WTC11 (cell line): ENCODE measurements around the gene IL6ST. TPM values are rescaled to one million over a fixed set of nuclear protein-coding genes. Genes with fewer than 3 reads are reported as not detected.

Experiments used
- ATAC-seq: fragments of 200-7000 bp; cut with Tn5 transposase; 2 replicates; pipeline ENCODE4 v1.10.0; 2021; ENCODE audit warnings: mild to moderate bottlenecking, moderate library complexity
- CTCF ChIA-PET: fragments of 300-600 bp; sonication (Branson Sonifier 250); formaldehyde crosslinking; loops from one replicate; lab custom pipeline; 2021; ENCODE audit warnings: antibody characterized with exemption; lab: Charles Lee
- POLR2A ChIA-PET: fragments of 350-600 bp; sonication (Branson Sonifier 250); formaldehyde crosslinking; loops from one replicate; lab custom pipeline; 2021; ENCODE audit warnings: antibody characterized with exemption; lab: Charles Lee
- DNase-seq: peaks from one replicate; pipeline ENCODE4 v3.0.0; 2021; ENCODE audit warnings: low spot score
- H3K27ac Mint-ChIP-seq: 2 replicates; pipeline ENCODE4 v1.8.0; 2021; ENCODE audit warnings: mixed read lengths
- H3K27me3 Mint-ChIP-seq: 2 replicates; pipeline ENCODE4 v1.8.0; 2021; ENCODE audit warnings: low read depth, mild to moderate bottlenecking, moderate library complexity, mixed read lengths
- H3K36me3 Mint-ChIP-seq: 2 replicates; pipeline ENCODE4 v1.8.0; 2021; ENCODE audit warnings: mixed read lengths
- H3K4me1 Mint-ChIP-seq: 2 replicates; pipeline ENCODE4 v1.8.0; 2022; ENCODE audit warnings: mixed read lengths
- H3K4me3 Mint-ChIP-seq: 2 replicates; pipeline ENCODE4 v1.8.0; 2021; ENCODE audit warnings: mild to moderate bottlenecking, moderate library complexity, mixed read lengths
- H3K9me3 Mint-ChIP-seq: 2 replicates; pipeline ENCODE4 v1.8.0; 2021; ENCODE audit warnings: mixed read lengths
- CDX4 ChIP-seq: fragments of 250-450 bp; sonication (Bioruptor Pico); IDR thresholded peaks from 2 replicates; pipeline ENCODE4 v1.9.0; 2021; ENCODE audit warnings: moderate library complexity, mild to moderate bottlenecking, inconsistent platforms, borderline replicate concordance
- CTCF ChIP-seq: fragments of 200-600 bp; IDR thresholded peaks from 2 replicates; pipeline ENCODE4 v1.8.0; 2022; ENCODE audit warnings: antibody characterized with exemption
- E2F5 ChIP-seq: sonication (generic); formaldehyde crosslinking; IDR thresholded peaks from 2 replicates; pipeline ENCODE4 v1.8.1; 2022; ENCODE audit warnings: mild to moderate bottlenecking, moderate library complexity, missing genetic modification reagents
- FOXJ3 ChIP-seq: sonication (generic); formaldehyde crosslinking; IDR thresholded peaks from 2 replicates; pipeline ENCODE4 v1.9.0; 2021; ENCODE audit warnings: missing genetic modification reagents, mild to moderate bottlenecking, borderline replicate concordance
- IRF2 ChIP-seq: sonication (generic); formaldehyde crosslinking; IDR thresholded peaks from 2 replicates; pipeline ENCODE4 v1.8.0; 2022; ENCODE audit warnings: low read depth, missing genetic modification reagents, borderline replicate concordance
- NFE2L1 ChIP-seq: sonication (generic); formaldehyde crosslinking; IDR thresholded peaks from 2 replicates; pipeline ENCODE4 v1.8.1; 2023; ENCODE audit warnings: missing genetic modification reagents
- NR1H2 ChIP-seq: sonication (generic); formaldehyde crosslinking; IDR thresholded peaks from 2 replicates; pipeline ENCODE4 v1.9.0; 2021; ENCODE audit warnings: mild to moderate bottlenecking, moderate library complexity, missing genetic modification reagents
- NR2C2 ChIP-seq: sonication (generic); formaldehyde crosslinking; IDR thresholded peaks from 2 replicates; pipeline ENCODE4 v1.8.0; 2022; ENCODE audit warnings: mild to moderate bottlenecking, missing genetic modification reagents
- NR3C1 ChIP-seq: sonication (generic); formaldehyde crosslinking; conservative IDR thresholded peaks from 2 replicates; pipeline ENCODE4 v1.8.1; 2023; ENCODE audit warnings: low read depth, mild to moderate bottlenecking, missing genetic modification reagents
- OVOL2 ChIP-seq: fragments of 250-450 bp; sonication (Bioruptor Pico); IDR thresholded peaks from 2 replicates; pipeline ENCODE4 v1.9.0; 2021; ENCODE audit warnings: mild to moderate bottlenecking, borderline replicate concordance
- PRRX2 ChIP-seq: fragments of 250-450 bp; sonication (Bioruptor Pico); IDR thresholded peaks from 2 replicates; pipeline ENCODE4 v1.8.0; 2021; ENCODE audit warnings: mild to moderate bottlenecking
- RELA ChIP-seq: sonication (generic); formaldehyde crosslinking; IDR thresholded peaks from 2 replicates; pipeline ENCODE4 v1.8.1; 2022; ENCODE audit warnings: missing genetic modification reagents, mild to moderate bottlenecking, borderline replicate concordance
- TCF7 ChIP-seq: sonication (generic); formaldehyde crosslinking; IDR thresholded peaks from 2 replicates; pipeline ENCODE4 v1.8.0; 2022; ENCODE audit warnings: mild to moderate bottlenecking, low read depth, missing genetic modification reagents, moderate library complexity
- TEAD1 ChIP-seq: sonication (generic); formaldehyde crosslinking; IDR thresholded peaks from 2 replicates; pipeline ENCODE4 v1.8.0; 2022; ENCODE audit warnings: mild to moderate bottlenecking, missing genetic modification reagents
- TP53 ChIP-seq: sonication (generic); formaldehyde crosslinking; IDR thresholded peaks from 2 replicates; pipeline ENCODE4 v1.8.1; 2023; ENCODE audit warnings: mild to moderate bottlenecking, missing genetic modification reagents
- total RNA-seq: library from RNA; stranded (reverse); gene quantifications from 3 replicates; pipeline ENCODE4 v1.2.3, GENCODE V29; 2021
- TF ChIP-seq, protein P1 (sequence below): sonication (generic); formaldehyde crosslinking; IDR thresholded peaks from 2 replicates; pipeline ENCODE4 v1.8.0; 2022; ENCODE audit warnings: mild to moderate bottlenecking, missing genetic modification reagents
- TF ChIP-seq, protein P2 (sequence below): fragments of 250-450 bp; sonication (Bioruptor Pico); IDR thresholded peaks from 2 replicates; pipeline ENCODE4 v1.8.0; 2021; ENCODE audit warnings: mild to moderate bottlenecking
- TF ChIP-seq, protein P3 (sequence below): sonication (generic); formaldehyde crosslinking; IDR thresholded peaks from 2 replicates; pipeline ENCODE4 v1.8.0; 2023; ENCODE audit warnings: missing genetic modification reagents, mild to moderate bottlenecking, borderline replicate concordance

The IL6ST gene
- total RNA-seq, 1 experiment from 2014 or later: 8.4 TPM

DNA sequence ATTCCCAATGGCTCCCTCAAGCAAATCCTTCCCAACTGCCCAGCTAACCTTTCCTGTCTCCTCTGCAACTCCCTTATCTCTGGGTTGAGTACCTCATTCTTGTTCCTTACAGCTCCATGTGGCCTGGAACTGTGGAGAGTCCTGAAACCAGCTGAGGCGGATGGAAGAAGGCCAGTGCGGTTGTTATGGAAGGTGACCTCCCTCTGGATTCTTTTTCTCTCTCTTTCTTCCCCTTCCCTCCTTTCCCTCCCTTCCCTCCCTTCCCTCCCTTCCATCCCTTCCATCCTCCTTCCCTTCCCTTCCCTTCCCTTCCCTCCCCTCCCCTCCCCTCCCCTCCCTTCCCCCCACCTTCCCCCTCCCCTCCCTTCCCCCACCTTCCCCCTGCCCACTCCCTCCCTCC is 98.5 kb downstream of the IL6ST start:
- CTCF ChIA-PET: no interaction called here
- H3K4me3 Mint-ChIP-seq: no peak overlapping the region
- POLR2A ChIA-PET: no interaction called here

GRCh38 chr5:55895346-55895745 is 99.4 kb downstream of the IL6ST start:
- no peaks in the 10 kb centered on the region; the same call in 1 of the 2 replicates for H3K27me3 Mint-ChIP-seq
- TF ChIP-seq TEAD1 (CRISPR knock-in tag) (no peak), PRRX2 (CRISPR knock-in tag) (no peak), FOXJ3 (CRISPR knock-in tag) (no peak), NR1H2 (CRISPR knock-in tag) (no peak), NFE2L1 (CRISPR knock-in tag) (no peak), RELA (CRISPR knock-in tag) (no peak), TCF7 (CRISPR knock-in tag) (no peak)
- no peaks in the 10 kb centered on the region for H3K36me3 Mint-ChIP-seq
- peaks cover 17% of the 10 kb centered on the region for H3K9me3 Mint-ChIP-seq
- no peaks in the 10 kb centered on the region for H3K4me1 Mint-ChIP-seq
- no peak for DNase-seq
- H3K4me3 Mint-ChIP-seq: no peak overlapping the region
- ATAC-seq: no peak
- CTCF ChIA-PET: no interaction called here
- POLR2A ChIA-PET: no interaction called here
- H3K27ac Mint-ChIP-seq: no peak overlapping the region

More for the DNA sequence above, 98.5 kb downstream of the IL6ST start:
- Mint-ChIP-seq H3K36me3 (no peaks in the 10 kb centered on the region), H3K4me1 (no peaks in the 10 kb centered on the region), H3K27ac (no peak overlapping the region), H3K27me3 (no peaks in the 10 kb centered on the region; the same call in 1 of the 2 replicates), H3K9me3 (peaks cover 13% of the 10 kb centered on the region)
- DNase-seq (no peak), ATAC-seq (no peak)
- no peak for TF ChIP-seq TEAD1 (CRISPR knock-in tag)
- no peak for TF ChIP-seq NR2C2 (CRISPR knock-in tag)
- no peak for TF ChIP-seq CTCF
- no peak for TF ChIP-seq PRRX2 (CRISPR knock-in tag)
- no peak for TF ChIP-seq FOXJ3 (CRISPR knock-in tag)
- TF ChIP-seq NR3C1 (CRISPR knock-in tag): no peak
- TF ChIP-seq, protein P1, sequence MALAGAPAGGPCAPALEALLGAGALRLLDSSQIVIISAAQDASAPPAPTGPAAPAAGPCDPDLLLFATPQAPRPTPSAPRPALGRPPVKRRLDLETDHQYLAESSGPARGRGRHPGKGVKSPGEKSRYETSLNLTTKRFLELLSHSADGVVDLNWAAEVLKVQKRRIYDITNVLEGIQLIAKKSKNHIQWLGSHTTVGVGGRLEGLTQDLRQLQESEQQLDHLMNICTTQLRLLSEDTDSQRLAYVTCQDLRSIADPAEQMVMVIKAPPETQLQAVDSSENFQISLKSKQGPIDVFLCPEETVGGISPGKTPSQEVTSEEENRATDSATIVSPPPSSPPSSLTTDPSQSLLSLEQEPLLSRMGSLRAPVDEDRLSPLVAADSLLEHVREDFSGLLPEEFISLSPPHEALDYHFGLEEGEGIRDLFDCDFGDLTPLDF (CRISPR knock-in tag): no peak
- TF ChIP-seq, protein P2, sequence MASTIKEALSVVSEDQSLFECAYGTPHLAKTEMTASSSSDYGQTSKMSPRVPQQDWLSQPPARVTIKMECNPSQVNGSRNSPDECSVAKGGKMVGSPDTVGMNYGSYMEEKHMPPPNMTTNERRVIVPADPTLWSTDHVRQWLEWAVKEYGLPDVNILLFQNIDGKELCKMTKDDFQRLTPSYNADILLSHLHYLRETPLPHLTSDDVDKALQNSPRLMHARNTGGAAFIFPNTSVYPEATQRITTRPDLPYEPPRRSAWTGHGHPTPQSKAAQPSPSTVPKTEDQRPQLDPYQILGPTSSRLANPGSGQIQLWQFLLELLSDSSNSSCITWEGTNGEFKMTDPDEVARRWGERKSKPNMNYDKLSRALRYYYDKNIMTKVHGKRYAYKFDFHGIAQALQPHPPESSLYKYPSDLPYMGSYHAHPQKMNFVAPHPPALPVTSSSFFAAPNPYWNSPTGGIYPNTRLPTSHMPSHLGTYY: no peak
- TF ChIP-seq IRF2 (CRISPR knock-in tag): no peak
- no peak for TF ChIP-seq CDX4

GRCh38 chr5:55894135-55894534 is 100.6 kb downstream of the IL6ST start:
- no peaks in the 10 kb centered on the region for H3K4me1 Mint-ChIP-seq
- H3K4me3 Mint-ChIP-seq: no peak overlapping the region
- ChIA-PET CTCF (interaction anchor here (0.7 kb wide), 1 partner anchor 718 kb away, joined by 3 read pairs; no protein-coding TSS in a partner anchor), POLR2A (no interaction called here)
- DNase-seq: no peak
- TF ChIP-seq TP53 (CRISPR knock-in tag): no peak
- H3K36me3 Mint-ChIP-seq: no peaks in the 10 kb centered on the region
- no peak overlapping the region for H3K27ac Mint-ChIP-seq
- peaks cover 17% of the 10 kb centered on the region for H3K9me3 Mint-ChIP-seq
- ATAC-seq: no peak
- no peaks in the 10 kb centered on the region; the same call in 1 of the 2 replicates for H3K27me3 Mint-ChIP-seq

DNA sequence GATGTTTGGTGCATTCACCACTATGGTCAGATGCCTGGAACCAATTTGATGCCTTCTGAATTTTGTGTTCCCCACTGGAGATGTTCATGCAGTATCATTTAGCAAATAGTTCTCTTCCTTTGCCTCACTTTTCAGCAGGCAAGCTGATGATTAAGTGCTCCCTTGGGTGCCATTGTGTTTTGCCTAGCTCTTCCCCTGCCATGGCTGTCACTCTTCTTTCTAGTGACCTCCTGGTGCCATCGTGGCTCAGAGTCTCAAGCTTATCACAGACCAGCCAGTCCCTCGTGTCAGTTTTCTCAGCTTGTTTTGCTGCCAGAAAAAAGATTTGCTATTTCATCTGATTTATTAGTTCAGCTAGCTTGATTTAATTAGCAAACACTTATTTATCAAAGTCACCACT is 102.3 kb downstream of the IL6ST start:
- Mint-ChIP-seq H3K4me3 (no peak overlapping the region), H3K27me3 (no peaks in the 10 kb centered on the region; the same call in 1 of the 2 replicates), H3K4me1 (no peaks in the 10 kb centered on the region), H3K36me3 (no peaks in the 10 kb centered on the region), H3K27ac (no peak overlapping the region), H3K9me3 (peaks cover 17% of the 10 kb centered on the region)
- no peak for DNase-seq
- POLR2A ChIA-PET: interaction anchor here (0.6 kb wide), 1 partner anchor 12 kb away, joined by 8 read pairs; no protein-coding TSS in a partner anchor
- CTCF ChIA-PET: no interaction called here
- no peak for ATAC-seq
- TF ChIP-seq, protein P3, sequence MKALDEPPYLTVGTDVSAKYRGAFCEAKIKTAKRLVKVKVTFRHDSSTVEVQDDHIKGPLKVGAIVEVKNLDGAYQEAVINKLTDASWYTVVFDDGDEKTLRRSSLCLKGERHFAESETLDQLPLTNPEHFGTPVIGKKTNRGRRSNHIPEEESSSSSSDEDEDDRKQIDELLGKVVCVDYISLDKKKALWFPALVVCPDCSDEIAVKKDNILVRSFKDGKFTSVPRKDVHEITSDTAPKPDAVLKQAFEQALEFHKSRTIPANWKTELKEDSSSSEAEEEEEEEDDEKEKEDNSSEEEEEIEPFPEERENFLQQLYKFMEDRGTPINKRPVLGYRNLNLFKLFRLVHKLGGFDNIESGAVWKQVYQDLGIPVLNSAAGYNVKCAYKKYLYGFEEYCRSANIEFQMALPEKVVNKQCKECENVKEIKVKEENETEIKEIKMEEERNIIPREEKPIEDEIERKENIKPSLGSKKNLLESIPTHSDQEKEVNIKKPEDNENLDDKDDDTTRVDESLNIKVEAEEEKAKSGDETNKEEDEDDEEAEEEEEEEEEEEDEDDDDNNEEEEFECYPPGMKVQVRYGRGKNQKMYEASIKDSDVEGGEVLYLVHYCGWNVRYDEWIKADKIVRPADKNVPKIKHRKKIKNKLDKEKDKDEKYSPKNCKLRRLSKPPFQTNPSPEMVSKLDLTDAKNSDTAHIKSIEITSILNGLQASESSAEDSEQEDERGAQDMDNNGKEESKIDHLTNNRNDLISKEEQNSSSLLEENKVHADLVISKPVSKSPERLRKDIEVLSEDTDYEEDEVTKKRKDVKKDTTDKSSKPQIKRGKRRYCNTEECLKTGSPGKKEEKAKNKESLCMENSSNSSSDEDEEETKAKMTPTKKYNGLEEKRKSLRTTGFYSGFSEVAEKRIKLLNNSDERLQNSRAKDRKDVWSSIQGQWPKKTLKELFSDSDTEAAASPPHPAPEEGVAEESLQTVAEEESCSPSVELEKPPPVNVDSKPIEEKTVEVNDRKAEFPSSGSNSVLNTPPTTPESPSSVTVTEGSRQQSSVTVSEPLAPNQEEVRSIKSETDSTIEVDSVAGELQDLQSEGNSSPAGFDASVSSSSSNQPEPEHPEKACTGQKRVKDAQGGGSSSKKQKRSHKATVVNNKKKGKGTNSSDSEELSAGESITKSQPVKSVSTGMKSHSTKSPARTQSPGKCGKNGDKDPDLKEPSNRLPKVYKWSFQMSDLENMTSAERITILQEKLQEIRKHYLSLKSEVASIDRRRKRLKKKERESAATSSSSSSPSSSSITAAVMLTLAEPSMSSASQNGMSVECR (CRISPR knock-in tag): no peak
- TF ChIP-seq OVOL2 (CRISPR knock-in tag) (no peak), E2F5 (no peak)
